Spleen (tissue), 7 donors: ENCODE data around the gene ZNF829.
A peak's percentile ranks its signal among the peaks of the same experiment; 100 is the strongest.

Experiments used
- POLR2A ChIP-seq, 3 donors: fragments of 450-650 bp; IDR thresholded peaks; one replicate each; pipeline ENCODE4 v1.5.1; 2017; ENCODE audit warnings: antibody characterized with exemption in 3 of 3, mild to moderate bottlenecking in 1 of 3
- POLR2AphosphoS5 ChIP-seq, 3 donors: sonication (generic); formaldehyde crosslinking; IDR thresholded peaks; one replicate each; pipeline ENCODE4 v1.5.1; 2017; ENCODE audit warnings: antibody characterized with exemption in 3 of 3
- TF ChIP-seq, protein P1 (sequence below), 11 experiments: fragments of 200-600 bp in 7 of 11; fragments of 450-650 bp in 4 of 11; sonication (generic) in 4 of 11; IDR thresholded peaks in 8 of 11; conservative IDR thresholded peaks in 3 of 11; 1 replicate in 7 of 11; 2 replicates in 4 of 11; pipeline versions ENCODE4 v1.4.0 to v1.8.0; 2016 to 2021; ENCODE audit warnings: antibody characterized with exemption in 11 of 11, inconsistent platforms in 4 of 11, mild to moderate bottlenecking in 1 of 11
- donor health status: DM: no; HTN: no; CAD: no; lungs with moderate emphysema.
- donor health status: DM: no; HTN: no; CAD: no.
- donor health status: DM: no; HTN: no; CAD: no.

- TF ChIP-seq, protein P1, sequence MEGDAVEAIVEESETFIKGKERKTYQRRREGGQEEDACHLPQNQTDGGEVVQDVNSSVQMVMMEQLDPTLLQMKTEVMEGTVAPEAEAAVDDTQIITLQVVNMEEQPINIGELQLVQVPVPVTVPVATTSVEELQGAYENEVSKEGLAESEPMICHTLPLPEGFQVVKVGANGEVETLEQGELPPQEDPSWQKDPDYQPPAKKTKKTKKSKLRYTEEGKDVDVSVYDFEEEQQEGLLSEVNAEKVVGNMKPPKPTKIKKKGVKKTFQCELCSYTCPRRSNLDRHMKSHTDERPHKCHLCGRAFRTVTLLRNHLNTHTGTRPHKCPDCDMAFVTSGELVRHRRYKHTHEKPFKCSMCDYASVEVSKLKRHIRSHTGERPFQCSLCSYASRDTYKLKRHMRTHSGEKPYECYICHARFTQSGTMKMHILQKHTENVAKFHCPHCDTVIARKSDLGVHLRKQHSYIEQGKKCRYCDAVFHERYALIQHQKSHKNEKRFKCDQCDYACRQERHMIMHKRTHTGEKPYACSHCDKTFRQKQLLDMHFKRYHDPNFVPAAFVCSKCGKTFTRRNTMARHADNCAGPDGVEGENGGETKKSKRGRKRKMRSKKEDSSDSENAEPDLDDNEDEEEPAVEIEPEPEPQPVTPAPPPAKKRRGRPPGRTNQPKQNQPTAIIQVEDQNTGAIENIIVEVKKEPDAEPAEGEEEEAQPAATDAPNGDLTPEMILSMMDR (IDR thresholded peaks at IDR 0.05 in 8 of 11, conservative IDR thresholded peaks at IDR 0.05 in 3 of 11) = peak; percentile 28 to 79 (median 64)
- peak in 1 of 3 donors; percentile 28 for TF ChIP-seq POLR2A (IDR thresholded peaks at IDR 0.05)
- peak; percentile 84 to 91 (median 88) for TF ChIP-seq POLR2AphosphoS5 (IDR thresholded peaks at IDR 0.05)
Observed at GRCh38 chr19:36915992-36916830, at the start of gene ZNF829, which contains the start of gene ZNF568.
